ENCODE measurements around the gene IRS2.

DNA sequence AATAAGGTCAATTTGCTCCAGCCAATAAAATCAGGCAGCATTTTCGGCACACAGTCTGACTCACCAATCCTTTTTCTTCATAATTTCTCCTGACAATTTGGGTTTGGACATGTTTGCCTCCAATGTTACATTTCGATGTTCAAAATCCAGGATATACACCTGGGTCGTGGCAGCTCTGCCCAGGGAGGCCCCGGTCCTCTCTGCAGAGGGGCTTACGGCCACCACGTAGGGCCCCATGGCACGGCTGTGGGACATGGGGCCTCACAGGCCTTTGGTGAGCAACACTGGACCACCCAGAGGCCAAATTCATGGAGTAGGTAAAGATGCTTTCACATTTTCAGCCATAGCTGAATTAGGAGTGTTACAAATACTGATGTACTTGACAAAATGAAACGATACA, 25.4 kb downstream of the IRS2 start:
- no peak for TF ChIP-seq CTCF (IDR thresholded peaks at IDR 0.05)
- TF ChIP-seq POLR2A (IDR thresholded peaks at IDR 0.05): no peak
